HG02943 (cell line): ENCODE results near the gene TSPAN5.

ENCODE experiments used
- ATAC-seq: cut with Tn5 transposase; IDR thresholded peaks from one replicate; pipeline ENCODE4 v1.9.1; 2021; ENCODE audit warnings: mild to moderate bottlenecking, low read depth, moderate library complexity; ENCODE audit not compliant: unreplicated experiment

Gene TSPAN5

DNA sequence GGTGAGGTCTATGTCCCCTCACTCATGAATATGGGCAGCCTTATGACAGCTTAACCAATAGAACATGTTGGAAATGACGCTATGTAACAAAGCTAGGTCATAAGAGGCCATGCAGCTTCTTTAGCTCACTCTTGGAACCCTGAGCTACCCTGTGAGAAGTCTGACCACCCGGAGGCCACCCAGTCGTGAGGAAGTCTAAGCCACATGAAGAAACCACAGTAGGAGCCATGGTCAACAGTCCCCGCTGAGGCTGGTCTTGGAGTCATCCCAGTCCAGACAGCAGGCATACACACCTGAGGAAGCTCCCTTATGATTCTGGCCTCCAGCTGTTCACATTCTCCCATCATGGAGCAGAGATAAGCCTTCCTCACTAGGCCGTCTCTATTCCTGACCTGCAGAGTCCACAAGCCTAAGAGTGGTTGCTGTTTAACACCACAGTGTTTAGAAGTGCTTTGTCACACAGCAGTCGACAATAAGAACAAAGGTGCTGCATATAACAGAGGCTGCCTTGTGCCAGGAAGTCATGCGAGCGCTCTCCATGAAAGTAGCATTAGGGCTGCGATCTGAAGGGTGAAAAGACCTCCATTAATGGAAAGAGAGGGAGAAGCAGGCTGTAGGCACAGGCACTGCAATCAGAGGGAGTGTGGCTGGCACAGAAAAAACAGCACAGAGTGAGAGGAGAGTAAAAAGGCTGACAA, 38.2 kb downstream of the TSPAN5 start:
- ATAC-seq, result no peak

- no peak for ATAC-seq
These were observed 39.2 kb downstream of the TSPAN5 start for GRCh38 chr4:98619180-98619579.

- ATAC-seq, result no peak
These were observed 39.7 kb downstream of the TSPAN5 start for GRCh38 chr4:98618680-98619079.

GRCh38 chr4:98617358-98618047, 40.9 kb downstream of the TSPAN5 start:
- ATAC-seq, result no peak

DNA sequence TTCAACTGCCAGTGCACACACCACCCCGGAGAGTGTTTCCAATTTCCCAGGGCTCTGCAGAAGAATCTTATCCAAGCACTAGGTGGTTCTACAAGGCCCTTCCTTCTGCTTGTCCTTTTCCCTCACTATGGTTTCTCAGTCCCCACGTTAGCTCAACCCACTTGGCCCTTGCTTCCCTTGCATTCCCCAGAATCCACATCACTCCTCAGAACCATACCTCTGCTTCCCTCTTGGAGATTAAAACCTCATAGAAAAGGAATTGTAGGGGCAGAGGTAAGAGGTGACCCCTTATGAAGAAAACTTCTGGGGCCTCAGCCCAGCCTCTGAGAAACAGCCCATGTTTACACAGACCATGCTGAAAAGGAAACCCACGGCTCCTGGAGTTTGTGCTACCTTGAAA, 42.4 kb downstream of the TSPAN5 start:
- ATAC-seq, result no peak

DNA sequence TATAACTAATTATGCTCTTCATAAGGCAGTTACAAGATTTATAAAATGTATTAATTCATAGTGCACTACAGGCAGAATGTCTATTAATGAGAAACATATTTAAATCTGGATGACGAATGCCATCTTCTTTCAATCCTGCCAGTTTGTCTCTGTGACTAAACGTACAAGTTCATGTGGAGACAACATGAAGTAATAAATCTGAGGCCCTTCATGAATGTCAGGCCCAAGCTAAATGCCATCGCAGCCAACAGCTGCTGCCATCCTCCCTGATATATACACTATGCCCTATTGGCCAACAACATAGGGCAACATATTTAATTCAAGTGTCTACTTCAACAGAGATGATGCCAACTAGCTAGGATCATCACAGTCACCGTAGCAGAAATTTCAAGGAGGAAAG, 43.7 kb downstream of the TSPAN5 start:
- ATAC-seq, result no peak

GRCh38 chr4:98614094-98614493, 44.3 kb downstream of the TSPAN5 start:
- ATAC-seq, result no peak

GRCh38 chr4:98613453-98614075, 44.8 kb downstream of the TSPAN5 start:
- no peak for ATAC-seq

DNA sequence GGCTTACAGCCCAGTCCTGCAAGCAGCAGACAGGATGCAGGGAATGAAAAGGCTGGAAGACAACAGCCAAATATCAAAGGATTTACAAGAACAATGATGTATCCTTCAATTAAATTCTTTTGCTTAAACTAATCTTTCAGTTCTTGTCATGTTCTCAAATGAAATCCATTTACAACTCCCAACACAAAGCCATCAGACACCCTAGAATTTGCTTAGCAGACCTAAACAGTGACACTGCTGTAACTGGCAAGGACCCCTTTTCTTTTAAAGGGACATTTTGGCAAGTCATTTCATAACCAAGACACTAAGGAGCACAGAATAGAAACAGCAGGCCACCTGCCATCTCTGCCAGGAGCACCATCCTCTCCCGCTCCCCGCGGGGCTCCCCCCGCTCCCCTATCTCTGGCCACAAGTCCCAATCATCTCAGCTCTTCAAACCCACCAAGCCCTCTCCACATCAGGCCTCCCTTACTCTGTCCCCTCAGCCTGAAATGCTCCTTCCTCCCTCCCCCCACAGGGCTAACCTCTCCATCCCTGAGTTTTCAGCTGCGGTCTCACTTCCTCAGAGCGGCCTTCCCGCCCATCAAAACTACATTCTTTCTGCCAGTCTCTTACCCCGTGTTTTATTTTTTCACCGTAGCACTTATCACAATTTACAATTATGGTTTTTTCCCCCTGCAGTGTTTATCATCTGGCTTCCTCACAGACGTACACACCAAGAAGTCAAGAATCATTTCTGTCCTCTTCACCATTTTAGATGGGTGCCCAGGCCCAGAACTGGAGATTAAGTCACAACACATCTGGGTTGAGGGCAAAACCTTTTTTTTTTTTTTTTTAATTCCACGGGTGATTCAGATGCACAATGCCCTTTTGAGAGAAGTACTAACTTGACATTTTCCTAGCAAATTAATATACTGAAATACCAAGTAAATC, 45.8 kb downstream of the TSPAN5 start:
- no peak for ATAC-seq

- ATAC-seq, result no peak
These were observed 46.6 kb downstream of the TSPAN5 start for GRCh38 chr4:98611677-98612317.

DNA sequence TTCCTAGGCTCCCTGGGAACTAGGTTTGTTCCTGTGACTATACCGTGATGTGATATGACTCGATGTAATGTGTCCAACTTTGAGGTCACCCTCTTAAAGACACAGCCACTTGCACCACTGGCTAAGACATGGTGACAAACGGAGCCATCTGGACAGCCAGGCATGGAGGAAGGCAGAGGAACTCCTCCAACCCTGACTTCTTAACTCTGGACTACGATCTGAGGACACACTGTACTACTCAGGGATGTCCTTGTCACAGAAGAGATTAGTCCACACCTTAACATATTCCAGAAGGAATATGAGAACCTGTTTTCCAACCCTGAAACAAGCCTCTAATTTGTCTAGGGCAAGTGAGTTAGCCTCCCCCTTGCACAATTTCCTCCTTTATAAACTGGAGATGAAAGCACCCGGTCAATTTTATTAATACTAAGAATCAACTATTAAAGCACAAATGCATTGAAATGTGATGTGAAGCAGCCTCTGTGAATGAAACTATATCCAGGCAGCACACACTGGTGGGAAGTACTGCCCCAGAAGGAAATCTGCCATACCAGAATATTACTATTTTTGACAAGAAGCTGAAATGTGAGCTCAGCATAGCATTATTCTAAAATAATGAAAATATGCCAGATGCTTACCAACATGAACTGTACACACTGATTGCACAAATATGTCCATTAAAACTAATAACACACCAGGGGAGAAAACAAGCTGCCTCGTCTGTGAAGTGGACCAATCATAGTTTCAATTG, 47.3 kb downstream of the TSPAN5 start:
- no peak for ATAC-seq

GRCh38 chr4:98610431-98610830, 48.0 kb downstream of the TSPAN5 start:
- no peak for ATAC-seq

DNA sequence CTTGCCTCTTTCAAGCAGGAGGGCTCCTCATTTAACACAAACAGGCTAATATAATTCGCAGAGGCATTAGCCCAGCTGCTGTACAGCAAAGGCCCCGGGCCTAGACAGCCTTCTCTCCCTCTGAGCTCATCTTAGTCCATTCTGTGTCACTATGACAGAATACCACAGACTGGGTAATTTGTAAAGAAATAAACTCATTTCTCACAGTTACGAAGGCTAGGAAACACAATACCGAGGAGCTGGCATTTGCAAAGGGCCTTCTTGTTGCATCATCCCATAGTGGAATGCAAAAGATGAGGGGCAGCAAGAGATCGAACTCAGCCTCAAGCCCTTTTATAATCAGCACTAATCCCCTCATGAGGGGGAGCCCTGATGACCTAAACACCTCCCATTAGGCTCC, 48.5 kb downstream of the TSPAN5 start:
- no peak for ATAC-seq

DNA sequence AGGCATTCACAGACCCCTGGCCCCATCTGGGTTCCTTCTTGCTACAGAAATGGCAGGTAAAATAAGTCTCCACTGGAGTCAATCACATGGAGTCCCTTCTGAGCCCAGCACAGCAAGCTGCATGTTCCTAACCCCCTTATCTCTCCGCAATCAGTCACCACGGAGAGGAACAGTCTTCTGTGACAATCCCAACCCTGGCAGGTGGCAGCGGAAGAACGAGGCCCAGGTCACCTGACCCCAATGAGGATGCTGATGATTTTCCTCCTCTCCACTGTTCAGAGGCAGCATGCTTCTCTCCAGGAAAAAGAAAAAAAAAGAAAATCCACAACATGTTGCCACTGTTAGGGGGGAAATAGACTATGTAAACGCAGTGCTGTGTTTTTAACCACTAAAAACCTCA, 50.1 kb downstream of the TSPAN5 start:
- no peak for ATAC-seq

DNA sequence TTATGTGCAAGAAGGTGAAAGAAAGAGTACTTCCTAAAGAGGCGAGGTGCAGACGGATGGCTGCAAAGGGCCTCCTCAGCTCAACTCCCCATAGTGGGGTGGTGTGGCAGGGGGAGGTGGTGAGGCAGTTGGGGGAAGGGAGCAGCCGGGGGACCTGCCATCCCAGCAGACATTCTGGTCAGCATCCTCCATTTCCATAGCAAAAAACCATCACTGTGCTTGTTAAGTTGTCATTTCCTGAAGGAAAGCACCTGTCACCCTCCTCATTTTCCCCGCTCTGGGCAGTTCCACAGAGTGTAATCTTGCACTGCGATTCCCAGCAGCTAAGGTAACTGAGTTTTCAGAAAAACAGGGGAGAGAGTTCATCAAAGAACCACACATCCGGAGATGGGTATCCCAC, 51.5 kb downstream of the TSPAN5 start:
- no peak for ATAC-seq

DNA sequence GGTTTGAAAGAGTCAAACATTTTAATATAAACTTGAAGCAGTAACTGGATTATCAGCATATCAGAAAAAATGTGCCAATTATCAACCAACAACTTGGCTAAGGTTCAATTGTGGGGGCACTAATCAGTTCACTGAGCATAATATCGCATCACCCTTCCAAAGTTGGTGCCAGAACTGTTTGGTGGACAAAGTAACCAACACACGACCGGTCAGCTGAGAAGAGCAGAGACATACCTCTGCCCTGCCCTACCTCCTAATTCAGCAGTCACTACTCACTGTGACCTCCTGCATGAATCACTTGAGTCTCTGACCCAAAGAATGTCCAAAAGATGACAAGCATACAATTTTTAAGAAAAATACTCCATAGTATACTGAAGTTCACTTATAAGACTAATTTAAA, 53.2 kb downstream of the TSPAN5 start:
- no peak for ATAC-seq

- no peak for ATAC-seq
These were observed 53.7 kb downstream of the TSPAN5 start for GRCh38 chr4:98604723-98605122.

DNA sequence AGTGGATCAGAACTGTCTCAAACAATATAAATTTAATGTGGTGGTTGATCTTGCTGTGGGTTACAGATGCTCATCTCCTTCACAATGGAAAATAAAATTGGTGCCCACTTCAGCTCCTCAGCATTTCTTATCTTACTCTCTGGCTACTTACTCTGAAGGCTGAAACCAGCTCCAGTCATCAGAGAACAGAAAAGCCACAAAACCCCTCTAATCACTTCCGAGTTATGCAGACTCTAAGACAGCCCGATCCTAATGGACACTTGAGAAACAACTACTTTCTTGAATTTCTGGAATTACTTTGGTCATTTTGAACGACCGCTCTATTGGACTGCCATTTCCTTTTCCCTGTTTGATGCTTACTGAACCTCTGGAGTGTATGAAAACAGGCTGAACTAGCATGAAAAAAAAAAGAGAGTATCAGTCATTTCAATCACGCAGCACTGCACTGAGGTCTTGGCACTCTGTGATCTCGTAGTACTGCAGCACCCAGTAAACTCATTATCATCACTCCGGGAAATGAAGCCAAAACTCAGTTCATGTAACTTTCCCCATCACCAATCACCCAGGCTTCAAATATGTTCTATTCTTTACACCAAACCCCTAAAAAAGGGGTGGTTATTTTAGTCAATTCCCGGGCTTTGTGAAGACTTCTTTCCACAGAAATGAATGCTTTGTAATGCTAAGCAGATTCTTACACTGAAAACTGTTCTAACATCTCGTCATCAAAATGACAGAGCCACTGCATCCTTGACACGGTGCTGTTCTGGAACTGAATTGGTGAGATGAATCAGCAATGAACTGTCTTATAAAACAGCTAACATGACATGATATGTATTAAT, 54.5 kb downstream of the TSPAN5 start:
- no peak for ATAC-seq

GRCh38 chr4:98602270-98602669, 56.1 kb downstream of the TSPAN5 start:
- ATAC-seq, result no peak
